Measurements from ENCODE around the gene ZNF554. TPM values are rescaled to one million over a fixed set of nuclear protein-coding genes. Genes with fewer than 3 reads are reported as not detected.

ZNF554 gene
- total RNA-seq, 4 donors from 2014 or later, result 6.2 to 8.6 (median 7.3) TPM

DNA sequence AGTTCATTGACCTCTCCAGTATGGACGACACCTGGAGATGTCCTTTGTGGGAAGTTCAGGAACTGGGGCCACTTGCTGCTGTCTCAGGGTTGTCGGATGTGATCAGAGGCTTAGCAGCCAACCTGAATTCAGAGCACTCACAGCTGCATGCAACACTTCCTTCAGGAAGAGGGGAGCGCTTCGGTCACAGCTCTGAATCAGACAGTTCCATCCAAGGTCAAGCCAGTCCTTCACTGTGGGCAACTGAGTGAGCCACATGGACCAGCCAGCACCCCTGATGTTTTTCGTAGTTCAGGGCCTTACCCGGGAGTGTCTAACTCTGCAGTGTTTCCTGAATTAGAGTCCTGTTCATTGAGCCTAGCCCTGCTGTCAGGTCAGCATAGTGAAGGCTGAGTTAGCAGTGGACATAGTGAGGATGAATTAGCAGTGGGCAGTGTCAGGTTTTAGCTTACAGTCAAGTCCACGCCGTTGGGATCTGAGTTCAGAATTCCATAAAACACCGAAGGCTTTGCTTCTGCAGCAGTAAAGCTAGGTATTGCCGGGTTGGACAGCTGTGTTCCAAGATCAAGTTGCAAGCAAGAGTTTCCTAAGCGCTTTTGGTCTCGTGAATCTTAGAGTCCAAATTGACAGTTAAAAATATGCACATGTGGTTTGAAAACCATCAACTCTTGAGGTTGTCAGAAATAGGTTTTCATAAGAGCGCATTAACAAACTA, 26.7 kb downstream of the ZNF554 start:
- intact Hi-C loops (cut with DNase I; ENCODE audit: low total_unique reads), result no loop called here
- no peak overlapping the region for H3K4me3 ChIP-seq (ENCODE audit: low read depth, poor library complexity, severe bottlenecking)
- TF ChIP-seq POLR2A (IDR thresholded peaks at IDR 0.05) (no peak), CTCF (IDR thresholded peaks at IDR 0.05) (no peak)
- DNase-seq (ENCODE audit: low spot score in 2 of 2), result no peak
- WGBS, 2 donors, result 89 to 92% methylated on average over 13 of the region's 13 CpGs

- intact Hi-C loops (cut with DNase I; ENCODE audit: low total_unique reads), result no loop called here
- 97 to 99% methylated on average over 3 of the region's 3 CpGs for WGBS, 2 donors
- no peak overlapping the region for H3K4me3 ChIP-seq (ENCODE audit: low read depth, poor library complexity, severe bottlenecking)
- TF ChIP-seq CTCF (IDR thresholded peaks at IDR 0.05) (no peak), POLR2A (IDR thresholded peaks at IDR 0.05) (no peak)
- no peak for DNase-seq (ENCODE audit: low spot score in 2 of 2)
Observed at GRCh38 chr19:2847507-2847906, 27.8 kb downstream of the ZNF554 start.

DNA sequence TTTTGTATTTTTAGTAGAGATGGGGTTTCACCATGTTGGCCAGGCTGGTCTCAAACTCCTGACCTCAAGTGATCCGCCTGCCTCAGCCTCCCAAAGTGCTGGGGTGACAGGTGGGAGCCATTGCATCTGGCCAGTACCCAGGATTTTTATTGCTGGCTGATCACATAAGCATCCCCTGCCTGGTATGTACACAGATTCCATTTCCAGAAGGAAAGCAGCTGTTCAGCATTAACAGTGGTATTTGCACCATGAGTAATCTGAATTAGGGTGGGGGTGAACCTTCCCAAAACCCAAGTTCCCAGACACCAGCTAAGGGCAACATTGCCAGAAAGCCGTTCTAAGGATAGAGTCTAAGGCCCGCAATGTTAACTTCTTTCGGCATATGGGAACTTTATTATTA, 28.9 kb downstream of the ZNF554 start:
- no peak overlapping the region for H3K4me3 ChIP-seq (ENCODE audit: low read depth, poor library complexity, severe bottlenecking)
- no peak for DNase-seq (ENCODE audit: low spot score in 2 of 2)
- TF ChIP-seq POLR2A (IDR thresholded peaks at IDR 0.05) (no peak), CTCF (IDR thresholded peaks at IDR 0.05) (no peak)
- 70 to 76% methylated on average over 4 of the region's 4 CpGs for WGBS, 2 donors
- intact Hi-C loops (cut with DNase I; ENCODE audit: low total_unique reads), result no loop called here

- TF ChIP-seq CTCF (IDR thresholded peaks at IDR 0.05) (no peak), POLR2A (IDR thresholded peaks at IDR 0.05) (no peak)
- 82 to 90% methylated on average over 3 of the region's 3 CpGs for WGBS, 2 donors
- no peak for DNase-seq (ENCODE audit: low spot score in 2 of 2)
- intact Hi-C loops (cut with DNase I; ENCODE audit: low total_unique reads), result no loop called here
- no peak overlapping the region for H3K4me3 ChIP-seq (ENCODE audit: low read depth, poor library complexity, severe bottlenecking)
Observed at GRCh38 chr19:2850256-2850925, 30.7 kb downstream of the ZNF554 start.

DNA sequence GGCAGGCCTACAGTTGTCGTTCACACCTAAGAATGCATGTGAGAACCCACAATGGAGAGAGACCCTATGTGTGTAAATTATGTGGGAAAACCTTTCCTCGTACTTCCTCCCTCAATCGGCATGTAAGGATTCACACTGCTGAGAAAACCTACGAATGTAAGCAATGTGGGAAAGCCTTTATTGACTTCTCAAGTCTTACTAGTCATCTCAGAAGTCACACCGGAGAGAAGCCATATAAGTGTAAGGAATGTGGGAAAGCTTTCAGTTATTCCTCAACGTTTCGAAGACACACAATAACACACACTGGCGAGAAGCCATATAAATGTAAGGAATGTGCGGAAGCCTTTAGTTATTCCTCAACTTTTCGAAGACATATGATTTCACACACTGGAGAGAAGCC, 32.9 kb downstream of the ZNF554 start:
- 97% methylated on average over 10 of the region's 10 CpGs for WGBS, 2 donors

More for the DNA sequence above, 32.9 kb downstream of the ZNF554 start:
- intact Hi-C loops (cut with DNase I; ENCODE audit: low total_unique reads), result no loop called here
- DNase-seq (ENCODE audit: low spot score in 2 of 2), result no peak
- H3K4me3 ChIP-seq (ENCODE audit: low read depth, poor library complexity, severe bottlenecking), result no peak overlapping the region
- no peak for TF ChIP-seq CTCF (IDR thresholded peaks at IDR 0.05)
- TF ChIP-seq POLR2A (IDR thresholded peaks at IDR 0.05), result no peak

Measured in lower leg skin (tissue), 4 donors.